Embryonic facial prominence (tissue), 1 donor: ENCODE measurements around the gene GIMAP8.

Source experiments
- DNase-seq: peaks from one replicate; pipeline ENCODE4 v3.0.0-alpha.2; 2016; ENCODE audit errors: extremely low spot score

GIMAP8 gene

DNA sequence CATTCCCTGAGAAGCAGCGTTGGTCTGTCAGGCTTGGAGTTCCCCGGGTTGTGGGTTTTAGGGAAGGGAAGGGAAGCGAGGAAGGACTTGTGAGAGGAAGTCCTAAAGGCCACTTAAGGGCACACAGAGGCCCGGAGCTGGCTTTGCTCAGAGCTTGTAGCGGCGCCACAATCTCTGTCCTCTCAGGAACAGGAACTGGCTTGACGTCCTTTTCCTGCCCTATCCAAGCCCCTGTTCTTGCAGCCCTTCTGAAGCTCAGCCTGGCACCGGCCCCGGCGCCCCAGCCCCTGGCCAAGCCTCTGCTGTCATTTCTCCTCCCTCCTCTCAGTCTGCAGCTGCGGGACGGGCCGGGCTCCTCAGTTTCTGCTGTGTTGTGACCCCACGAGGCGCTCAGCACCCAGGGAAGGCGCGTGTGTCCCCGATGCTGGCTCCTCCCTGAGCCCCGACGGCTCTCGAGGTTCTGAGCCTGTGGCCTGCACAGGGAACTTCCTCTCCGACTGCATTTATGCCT, at the start of gene GIMAP8:
TSS of gene GIMAP8 (plus strand) at position 140 of the 511 bp plus-strand sequence. CDS start 16,069 bp downstream, outside the sequence.
- DNase-seq: no peak

DNA sequence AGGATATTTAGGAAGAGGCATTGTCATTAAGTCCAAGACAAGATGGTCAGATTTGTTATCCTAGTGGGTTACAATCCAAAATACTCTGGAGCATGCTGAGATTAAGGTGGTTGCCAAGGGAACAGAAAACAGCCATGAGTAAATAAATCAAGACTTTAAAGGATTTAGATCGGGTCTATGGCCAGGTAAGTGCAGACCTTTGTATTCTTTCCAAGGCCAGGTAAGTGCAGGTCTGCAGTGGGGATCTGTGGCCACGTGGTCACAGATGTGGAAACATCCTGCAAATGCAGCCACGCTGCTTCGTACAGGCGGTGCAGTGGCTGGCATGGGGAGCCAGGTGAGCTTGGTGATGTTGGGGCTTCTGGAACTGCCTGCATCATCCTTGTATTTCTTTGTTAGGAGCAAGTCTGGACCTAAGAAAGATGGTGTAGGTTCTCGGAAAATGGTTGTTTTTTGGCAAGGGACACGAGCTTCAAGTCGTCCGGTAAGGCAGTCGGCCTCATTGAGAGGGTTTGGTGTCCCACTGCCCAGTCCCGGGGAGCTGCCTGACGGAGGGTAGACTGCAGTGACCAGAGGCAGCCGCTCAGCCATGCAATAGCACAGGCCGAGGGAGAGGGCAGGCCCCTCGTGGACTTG, 49.5 kb upstream of the GIMAP8 start:
- no peak for DNase-seq

DNA sequence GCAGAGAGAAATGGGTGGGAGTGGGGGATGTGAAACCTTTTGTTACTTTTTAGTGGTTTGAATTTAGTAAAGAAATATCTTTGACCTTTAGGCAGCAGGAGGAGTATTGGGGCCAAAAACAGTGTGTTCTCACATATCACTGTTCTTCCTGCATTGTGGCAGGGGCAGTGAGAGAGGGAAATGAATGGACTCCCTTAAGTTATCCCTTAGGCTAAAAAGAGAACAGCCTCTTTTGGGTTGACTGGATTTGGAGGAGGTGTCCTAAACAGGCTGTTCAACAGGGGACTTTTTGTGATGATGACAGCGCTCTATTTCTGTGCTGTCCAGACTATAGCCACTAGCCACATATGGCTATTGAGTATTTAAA, 49.0 kb upstream of the GIMAP8 start:
- no peak for DNase-seq

DNA sequence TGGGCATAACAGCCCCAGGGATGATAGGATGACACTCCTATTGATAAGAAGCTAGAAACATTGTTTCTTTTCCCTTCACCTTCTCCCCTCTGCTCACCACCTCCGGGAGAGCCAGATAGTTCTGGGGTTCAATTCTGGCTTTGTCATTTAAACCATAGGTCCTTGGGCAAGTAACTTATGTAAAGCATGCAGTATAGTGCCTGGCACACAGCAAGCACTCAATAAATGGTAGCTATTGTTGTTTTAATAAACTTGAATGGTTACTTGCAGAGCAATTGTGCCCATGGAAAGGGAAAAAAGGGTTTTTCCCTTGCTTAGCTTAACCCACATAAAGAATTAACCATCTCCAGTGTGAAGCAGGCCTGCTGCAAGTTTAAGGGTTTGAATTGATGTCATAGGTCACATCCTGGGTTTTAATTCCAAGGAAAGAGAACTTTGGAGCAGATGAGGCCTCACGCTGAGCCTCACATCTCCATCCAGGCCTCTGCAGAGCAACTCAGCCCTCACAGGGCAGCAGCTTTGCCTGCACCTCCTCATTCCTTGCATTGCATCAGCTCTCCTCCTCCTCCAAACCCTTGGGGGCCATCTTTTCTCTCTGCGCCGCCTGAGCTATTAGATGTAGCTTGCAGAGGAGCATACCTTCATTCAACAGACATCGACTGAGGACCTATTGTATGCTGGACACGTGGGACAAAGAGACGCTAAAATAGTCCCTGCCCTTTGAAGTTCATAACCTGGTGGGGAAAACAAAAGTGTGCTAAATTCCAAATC, 48.4 kb upstream of the GIMAP8 start:
- no peak for DNase-seq

DNA sequence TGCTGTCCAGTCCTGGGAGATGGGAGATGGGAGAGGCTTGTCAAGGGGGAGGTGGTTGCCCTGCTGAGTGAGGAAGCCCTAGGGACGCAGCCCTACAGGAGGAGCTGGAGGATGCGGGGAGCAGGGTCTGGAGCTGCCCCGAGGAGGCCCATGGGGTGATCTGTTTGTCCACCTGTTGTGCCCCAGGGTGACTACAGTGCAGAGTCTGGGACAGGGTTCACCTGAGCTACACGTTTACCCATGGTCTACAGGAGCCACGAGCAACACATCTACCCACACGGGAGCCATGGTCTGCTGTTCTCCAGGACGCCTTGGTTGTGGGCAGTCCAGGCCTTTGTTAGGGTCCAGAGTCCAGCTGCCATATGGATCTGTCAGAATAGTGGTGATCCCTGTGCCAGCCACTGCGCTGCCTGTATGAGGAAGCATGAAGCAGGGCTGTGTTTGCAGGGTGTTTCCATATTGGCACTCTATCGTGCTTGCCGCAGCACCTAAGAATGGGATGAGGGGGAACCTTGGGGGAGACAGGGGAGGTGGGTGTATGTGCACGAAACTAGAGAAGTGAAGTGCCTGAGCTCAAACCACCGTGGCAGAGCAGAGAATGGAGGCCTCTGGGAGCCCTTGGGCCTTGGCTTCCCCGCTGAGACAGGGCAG, 47.6 kb upstream of the GIMAP8 start:
- no peak for DNase-seq

DNA sequence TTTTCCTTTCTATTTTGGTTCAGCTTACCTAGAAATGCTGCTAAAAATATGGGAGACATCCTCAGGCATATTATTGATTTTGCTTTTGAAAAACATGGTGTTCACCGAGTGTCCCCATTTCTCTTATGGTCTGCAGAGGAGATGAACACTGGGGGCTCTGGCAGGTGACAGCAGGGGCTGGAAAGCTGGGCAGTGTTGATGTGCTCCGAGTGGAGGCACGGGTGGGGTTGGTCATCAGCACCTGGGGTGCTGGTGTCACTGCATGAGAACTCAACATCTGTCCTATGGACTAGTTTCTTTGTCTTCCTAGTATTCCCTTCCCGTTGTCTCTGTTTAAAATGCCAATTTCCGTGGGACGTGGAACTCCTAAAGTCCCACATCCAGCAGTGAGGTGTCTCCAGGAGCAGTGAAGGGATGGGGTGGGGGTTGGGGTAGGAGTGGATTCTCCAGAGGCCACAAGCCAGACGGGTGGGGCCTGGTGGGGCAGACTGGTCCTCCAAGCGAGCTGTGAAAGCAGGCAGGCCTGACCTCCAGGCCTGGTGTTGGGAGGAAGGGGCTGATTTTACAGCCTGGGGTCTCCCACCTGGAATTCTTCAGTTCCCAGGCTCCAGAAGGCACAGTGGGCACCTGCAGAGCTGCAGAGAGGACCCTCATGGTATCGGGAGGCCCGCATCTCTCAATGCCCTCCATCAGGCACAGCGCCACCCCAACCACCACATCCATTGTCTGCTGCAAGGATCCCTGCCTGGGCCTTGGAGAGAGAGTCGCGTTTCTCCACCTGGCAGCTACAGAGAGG, 46.9 kb upstream of the GIMAP8 start:
- no peak for DNase-seq

DNA sequence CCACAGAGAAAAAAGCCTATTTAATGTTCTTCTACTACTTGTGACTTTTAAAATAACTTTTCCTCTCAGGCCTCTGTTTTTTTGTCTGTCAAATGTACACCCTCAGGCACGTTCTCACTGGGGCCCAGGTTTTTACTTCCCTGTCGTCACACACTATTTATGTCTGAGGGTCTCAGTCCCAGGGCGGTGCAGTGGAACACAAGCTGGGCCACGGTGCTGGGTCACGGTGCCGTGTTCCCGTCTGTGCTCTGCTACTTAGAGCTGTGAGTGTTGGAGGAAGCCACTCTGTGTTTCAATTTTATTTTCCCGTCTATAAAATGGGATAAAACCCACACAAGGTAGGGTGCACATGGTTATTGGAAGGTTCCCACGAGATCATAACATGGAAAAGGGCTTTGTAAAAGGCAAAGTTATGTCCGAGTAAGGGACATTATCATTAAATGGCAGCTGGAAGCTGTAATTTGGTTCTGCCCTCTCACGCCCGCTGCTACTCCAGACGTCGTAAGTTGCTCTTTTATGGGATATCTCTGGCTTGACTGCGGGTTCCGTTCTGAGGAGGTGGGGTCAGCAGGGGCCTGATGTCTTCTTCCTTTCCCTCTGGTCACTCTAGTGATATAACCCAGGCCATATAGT, 46.1 kb upstream of the GIMAP8 start:
- DNase-seq: no peak

DNA sequence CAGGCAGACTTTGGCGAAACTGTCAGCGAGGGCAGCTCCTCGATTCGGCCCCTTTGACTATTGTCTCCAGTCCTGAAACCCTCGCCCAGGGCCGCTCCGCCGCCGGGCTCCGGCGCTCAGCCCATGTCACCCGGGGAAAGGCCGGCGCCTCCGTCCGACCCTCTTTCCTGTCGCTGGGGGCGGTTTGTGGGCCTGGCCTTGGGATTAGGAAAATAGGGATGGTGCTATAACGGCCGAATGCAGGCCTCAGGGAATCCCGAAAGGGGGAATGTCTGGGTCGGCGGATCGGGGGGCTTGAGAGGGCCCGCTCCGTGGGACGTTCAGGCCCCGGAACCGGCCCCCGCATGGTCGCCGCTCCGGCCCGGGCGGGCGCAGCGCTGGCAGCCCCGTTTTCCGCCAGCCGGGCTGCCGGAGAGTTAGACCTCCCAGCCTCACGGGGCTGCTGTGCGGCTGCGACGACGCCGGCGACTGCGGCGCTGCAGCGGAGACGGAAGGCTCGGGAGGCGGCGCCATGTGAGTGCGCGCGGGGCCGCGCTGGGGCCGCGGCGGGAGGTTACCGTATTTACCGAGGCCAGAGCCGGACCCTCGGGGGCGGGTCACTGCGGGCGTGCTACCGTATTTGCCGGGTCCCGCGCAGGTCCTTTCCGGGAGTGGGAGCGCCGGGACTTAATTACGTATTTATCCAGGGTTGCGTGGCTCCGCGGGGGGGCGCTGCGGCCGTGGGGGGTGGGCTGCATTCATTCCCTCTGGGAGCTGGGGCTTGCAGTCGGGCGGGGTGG, 45.4 kb upstream of the GIMAP8 start:
- DNase-seq: peak; percentile 26

DNA sequence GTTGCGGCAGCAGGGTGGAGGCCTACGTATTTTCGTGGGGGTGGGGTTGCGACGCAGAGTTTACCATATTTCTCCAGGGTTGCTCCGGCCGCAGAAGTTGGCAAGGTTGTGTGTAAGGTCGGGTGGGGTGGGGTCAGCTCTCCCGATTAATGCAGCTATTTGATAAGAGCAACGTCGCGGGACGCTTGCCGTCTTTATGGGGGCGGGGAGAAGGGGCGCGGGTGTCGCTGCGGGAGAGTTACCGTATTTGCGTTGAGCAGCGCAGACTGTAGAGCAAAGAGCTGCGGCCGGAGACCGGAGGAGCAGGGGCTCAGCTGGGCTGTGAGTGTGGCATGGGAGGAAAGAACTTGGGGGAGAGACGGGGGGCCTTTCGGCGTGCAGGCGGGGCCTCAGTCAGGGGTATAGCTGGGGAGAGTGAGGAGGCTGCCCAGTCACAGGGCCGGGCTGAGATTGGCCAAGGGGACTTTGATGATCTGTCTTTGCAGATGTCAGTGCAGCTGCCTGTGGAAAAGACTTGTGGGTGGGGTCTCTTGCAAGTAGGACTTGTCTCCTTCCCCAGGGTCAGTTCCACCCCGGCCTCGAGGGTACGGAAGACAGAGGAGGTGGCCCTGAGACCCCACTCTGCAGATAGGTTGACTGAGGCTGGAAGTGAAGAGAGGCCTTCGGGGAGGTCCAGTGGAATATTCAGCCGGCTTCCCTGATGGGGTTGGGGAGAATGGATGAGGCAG, 44.7 kb upstream of the GIMAP8 start:
- peak; percentile 16 for DNase-seq

DNA sequence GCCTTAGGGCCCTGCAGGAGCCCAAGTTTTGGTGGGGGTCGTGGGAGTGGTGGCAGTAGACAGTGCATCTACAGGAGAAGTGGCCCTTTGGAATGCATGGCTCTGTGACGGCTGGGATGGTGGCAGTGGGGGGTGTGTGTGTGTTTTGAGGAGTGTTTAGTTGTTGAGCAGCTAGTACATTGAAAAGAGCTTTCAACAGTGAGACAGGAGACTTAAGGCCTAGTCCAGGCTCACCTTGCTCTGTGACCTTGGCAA, 44.2 kb upstream of the GIMAP8 start:
- no peak for DNase-seq

DNA sequence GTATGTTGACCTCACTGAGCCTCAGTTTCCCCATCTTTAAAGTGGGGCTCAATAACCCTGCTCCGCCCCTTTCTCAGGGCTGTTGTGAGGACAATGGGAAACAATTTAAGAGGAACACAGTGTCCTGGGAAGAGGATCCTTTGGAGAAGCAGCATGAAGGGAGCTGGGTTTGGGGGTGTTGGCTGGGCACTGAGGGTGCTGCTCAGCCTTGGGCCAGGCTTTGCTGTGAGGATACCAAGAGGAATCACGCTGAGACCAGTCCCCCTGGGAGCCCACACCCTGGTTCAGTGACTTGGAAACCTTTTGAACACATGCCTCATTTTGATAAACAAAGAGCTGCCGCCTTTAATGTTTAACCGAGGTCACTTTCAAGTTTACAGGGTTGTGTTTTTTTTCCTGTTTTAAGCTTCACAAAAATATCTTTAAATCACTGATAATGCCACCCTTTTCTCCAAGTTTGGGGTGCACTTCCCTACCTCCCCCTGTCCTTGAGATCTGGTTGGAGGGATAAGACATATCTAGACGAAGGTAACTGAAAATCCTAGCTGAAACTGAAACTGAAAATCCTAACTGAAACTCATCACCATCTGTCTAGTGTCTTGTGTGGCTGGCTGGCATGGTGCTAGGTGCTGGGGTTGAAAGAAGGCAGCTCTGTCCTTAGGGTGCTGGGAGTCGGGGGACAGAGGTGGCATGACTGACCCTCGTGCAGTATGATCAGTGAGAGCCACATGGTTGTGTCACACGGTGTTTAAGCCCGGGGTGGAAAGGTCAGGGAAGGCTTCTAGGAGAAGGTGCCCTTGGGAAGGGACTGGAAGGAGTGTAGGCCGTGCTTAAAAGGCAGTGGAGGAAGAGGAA, 43.6 kb upstream of the GIMAP8 start:
- DNase-seq: no peak

DNA sequence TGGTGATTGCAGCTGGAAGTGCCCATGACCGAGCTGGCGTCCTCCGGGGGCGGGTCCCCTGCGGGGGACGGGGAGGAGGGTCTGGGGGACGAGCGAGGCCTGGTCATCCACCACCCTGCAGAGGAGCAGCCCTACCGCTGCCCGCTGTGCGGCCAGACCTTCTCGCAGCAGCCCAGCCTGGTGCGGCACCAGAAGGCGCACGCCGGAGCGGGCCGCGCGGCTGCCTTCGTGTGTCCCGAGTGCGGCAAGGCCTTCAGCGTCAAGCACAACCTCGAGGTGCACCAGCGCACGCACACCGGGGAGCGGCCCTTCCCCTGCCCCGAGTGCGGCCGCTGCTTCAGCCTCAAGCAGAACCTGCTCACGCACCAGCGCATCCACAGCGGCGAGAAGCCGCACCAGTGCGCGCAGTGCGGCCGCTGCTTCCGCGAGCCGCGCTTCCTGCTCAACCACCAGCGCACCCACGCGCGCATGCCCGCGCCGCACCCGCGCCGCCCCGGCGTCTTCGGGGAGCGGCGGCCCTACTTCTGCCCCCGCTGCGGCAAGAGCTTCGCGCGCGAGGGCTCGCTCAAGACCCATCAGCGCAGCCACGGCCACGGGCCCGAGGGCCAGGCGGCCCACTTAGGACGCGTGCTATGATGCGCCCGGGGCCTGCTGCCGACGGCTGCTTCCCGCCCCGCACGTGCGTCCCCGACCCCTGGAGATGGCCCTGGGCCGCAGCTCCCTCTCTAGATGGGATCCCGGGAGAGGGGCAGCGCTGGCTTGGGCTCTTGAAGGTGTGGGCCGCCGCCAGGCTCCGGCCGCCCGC, 42.6 kb upstream of the GIMAP8 start:
- DNase-seq: no peak

DNA sequence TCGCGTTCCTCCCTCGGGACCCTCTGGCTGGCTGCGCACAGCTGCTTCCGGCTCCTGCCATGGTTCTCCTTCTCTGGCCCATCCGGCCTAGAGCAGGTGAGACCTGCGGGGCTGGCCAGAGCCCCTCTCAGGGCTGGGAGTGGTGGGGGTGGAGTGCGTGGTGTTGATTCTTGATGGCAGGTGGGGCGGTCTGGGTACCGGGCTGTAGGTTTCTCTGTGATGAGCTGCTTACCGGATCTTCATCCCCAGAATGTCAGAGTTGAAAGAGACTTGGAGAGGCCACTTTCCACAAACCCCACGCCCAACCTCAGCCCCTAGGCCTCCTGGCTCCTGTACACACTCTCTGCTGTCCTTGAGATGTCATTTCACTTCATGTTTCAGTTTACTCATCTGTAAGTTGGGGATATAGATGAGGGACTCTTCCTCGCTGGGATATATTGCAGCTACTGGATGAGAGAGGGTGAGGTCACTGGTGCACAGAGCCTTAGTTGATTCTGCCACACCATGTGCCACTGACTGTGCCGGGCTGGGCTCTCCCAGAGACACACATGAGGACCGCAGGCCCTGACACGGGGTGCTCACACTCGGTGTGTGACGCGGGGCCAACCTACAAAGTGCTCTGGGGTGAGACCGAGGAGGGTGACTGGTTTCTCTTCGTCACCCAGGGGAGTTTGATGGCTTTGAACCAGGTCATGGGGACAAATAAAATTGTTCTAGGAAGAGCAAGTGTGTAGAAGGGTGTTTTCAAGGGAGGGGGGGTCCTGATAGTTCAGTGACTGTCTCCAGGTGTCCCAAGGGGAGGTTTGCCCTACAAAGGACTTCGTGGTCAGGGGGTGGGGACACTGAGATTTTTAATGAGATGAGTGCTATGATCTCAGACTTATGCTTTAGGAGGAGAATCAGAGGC, 41.8 kb upstream of the GIMAP8 start:
- DNase-seq: no peak

DNA sequence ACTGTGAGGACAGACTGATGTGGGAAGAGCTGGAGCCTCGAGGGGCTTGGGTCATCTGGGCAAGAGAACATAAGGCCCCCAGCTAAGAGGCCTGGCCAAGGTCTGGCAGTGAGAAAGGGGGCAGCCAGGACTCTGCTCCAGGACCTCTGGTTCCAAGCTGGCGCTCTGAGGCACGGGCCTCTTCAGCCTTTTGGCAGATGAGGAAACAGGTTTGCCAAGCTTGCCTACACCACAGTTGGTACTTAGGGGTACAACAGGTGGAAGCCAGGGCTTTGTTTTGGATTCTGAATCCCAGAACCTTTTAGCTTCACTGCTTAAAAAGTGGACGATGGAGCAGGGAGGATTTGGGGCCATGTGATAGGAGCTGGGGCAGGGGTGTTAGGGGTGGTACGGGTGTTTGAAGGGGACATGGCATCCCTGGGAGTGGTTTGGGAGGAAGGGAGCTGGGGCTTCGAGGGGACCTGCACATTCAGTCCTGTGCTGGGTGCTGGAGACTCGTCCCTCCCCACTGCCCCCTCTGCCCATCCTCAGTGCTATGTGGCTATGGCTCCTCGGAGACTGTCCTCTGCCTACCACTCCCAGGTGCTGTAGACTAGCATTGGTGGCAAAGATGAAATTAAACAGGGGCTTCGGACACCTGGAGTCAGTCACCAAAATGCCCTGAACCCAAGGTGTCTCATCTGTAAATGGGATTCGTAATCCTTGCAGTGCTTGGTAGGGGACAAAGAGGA, 41.0 kb upstream of the GIMAP8 start:
- DNase-seq: no peak

DNA sequence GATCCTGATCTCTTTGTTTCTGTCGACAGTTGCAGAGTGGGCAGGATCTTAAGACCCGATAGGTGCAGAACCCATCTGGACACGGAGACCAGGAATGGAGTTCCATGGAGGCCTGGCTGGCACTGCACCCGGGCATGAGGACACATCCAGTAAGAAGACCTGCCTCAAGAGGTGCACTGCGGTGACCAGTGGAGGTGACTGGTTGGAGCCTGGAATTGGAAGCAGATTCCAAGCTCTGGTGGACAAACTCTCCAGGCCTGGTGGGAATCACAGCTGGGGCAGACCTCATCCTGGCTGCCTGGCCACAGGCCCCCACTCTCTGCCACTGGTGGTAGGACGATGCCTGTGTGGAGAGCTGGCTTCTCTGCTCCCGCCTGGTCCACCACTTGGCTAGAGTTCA, 40.3 kb upstream of the GIMAP8 start:
- DNase-seq: no peak

DNA sequence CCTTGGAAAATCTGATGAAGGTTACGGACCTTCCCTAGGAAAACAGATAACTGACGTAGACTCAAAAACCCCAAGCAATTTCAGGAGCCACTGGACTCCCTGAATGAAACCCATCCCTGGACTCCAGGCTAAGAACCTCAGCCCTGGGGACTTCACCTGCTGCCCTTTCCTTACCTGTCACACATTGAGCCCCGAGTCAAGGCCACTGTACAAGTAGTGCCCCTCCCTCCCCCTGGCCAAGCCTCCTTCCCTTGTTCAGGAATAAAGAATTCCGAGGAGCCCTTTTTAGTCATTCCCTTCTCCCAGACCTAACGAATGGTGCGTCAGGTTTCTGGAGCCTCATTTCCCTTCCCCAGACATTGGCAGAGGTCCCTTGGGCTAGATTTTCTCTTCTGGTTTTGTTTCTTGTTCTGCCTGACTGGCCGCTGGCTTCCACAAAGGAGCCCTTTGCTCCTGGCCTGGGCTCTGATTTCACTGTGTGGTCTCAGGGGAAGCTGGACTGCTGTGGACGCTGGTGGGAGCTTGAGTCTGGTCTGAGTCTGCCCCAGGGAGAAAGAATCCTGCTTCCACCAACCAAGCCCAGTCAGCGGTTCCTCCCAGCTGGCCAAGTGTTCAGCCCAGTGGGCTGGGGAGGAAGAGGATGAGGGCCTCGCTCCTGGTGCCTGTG, 39.6 kb upstream of the GIMAP8 start:
- no peak for DNase-seq
